Measurements from ENCODE around the gene OR12D3. TPM values are rescaled to one million over a fixed set of nuclear protein-coding genes. Genes with fewer than 3 reads are reported as not detected.

OR12D3 gene, protein sequence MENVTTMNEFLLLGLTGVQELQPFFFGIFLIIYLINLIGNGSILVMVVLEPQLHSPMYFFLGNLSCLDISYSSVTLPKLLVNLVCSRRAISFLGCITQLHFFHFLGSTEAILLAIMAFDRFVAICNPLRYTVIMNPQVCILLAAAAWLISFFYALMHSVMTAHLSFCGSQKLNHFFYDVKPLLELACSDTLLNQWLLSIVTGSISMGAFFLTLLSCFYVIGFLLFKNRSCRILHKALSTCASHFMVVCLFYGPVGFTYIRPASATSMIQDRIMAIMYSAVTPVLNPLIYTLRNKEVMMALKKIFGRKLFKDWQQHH
- total RNA-seq (2014; rRNA removed; shearing (Covaris generic)), result not detected in 2 replicates
- not detected in 2 replicates for total RNA-seq (2022)
- not detected for Bru-seq, nascent RNA
- BruChase-seq, experiment 1, labeled RNA remaining after a 6-hour chase, result not detected
- not detected for BruChase-seq, experiment 2, labeled RNA remaining after a 2-hour chase
- long read RNA-seq, result 0 reads

DNA sequence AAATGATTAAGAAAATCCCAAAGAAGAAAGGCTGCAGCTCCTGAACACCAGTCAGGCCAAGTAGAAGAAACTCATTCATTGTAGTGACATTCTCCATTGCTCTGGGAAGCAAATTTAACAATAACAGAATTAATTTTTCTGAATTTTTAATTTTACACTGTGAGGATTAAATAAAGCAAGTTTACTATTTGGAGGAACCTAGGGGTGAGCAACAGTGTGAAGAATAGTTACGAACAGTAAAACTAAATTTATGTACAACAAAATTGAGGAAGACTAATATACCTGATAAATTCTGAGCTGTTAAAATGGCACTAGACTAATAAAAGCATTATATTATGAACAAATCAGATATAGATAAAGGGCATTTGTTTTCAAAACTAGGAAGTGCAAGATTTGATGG, at the start of gene OR12D3:
TSS of gene OR12D3 (minus strand) at position 101 of the 400 bp plus-strand sequence. CDS start at position 97, 4 bp downstream.
- no peaks in the 10 kb centered on the region for H3K9me3 ChIP-seq (ENCODE audit: low read length)
- H3K9me2 ChIP-seq (ENCODE audit: insufficient read depth, low read length), result no peaks in the 10 kb centered on the region
- H3K27ac ChIP-seq (ENCODE audit: low read depth, low read length, poor library complexity, severe bottlenecking), result no peak within 1 kb of the TSS
- H3K36me3 ChIP-seq (ENCODE audit: insufficient read depth, low read length), result no peaks in the 10 kb centered on the region
- no peak within 1 kb of the TSS for H3K4me2 ChIP-seq (ENCODE audit: low read length)
- BruUV-seq (replicated peaks), result no TSS peak
- CTCF ChIA-PET (ENCODE audit: unreplicated experiment), result no interaction called here
- no peak for DNase-seq (ENCODE audit: low spot score)
- no peak within 1 kb of the TSS for H3K4me3 ChIP-seq (ENCODE audit: low read depth, low read length, poor library complexity, severe bottlenecking)
- intact Hi-C loops (cut with micrococcal nuclease; ENCODE audit: unreplicated experiment), result no loop called here
- TF ChIP-seq, protein P1, sequence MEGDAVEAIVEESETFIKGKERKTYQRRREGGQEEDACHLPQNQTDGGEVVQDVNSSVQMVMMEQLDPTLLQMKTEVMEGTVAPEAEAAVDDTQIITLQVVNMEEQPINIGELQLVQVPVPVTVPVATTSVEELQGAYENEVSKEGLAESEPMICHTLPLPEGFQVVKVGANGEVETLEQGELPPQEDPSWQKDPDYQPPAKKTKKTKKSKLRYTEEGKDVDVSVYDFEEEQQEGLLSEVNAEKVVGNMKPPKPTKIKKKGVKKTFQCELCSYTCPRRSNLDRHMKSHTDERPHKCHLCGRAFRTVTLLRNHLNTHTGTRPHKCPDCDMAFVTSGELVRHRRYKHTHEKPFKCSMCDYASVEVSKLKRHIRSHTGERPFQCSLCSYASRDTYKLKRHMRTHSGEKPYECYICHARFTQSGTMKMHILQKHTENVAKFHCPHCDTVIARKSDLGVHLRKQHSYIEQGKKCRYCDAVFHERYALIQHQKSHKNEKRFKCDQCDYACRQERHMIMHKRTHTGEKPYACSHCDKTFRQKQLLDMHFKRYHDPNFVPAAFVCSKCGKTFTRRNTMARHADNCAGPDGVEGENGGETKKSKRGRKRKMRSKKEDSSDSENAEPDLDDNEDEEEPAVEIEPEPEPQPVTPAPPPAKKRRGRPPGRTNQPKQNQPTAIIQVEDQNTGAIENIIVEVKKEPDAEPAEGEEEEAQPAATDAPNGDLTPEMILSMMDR (conservative IDR thresholded peaks at IDR 0.05; ENCODE audit: low read length), result no peak
- TF ChIP-seq EZH2phosphoT487 (IDR thresholded peaks at IDR 0.05; ENCODE audit: borderline replicate concordance, low read depth, low read length), result no peak
- H3K79me2 ChIP-seq (ENCODE audit: insufficient read depth, low read depth, low read length), result no peaks in the 10 kb centered on the region
- POLR2A ChIA-PET, result no interaction called here
- no peak within 1 kb of the TSS for H2AFZ ChIP-seq (ENCODE audit: low read length)
- H3K4me1 ChIP-seq (ENCODE audit: insufficient read depth, low read length, poor library complexity, severe bottlenecking), result no peaks in the 10 kb centered on the region
- H4K20me1 ChIP-seq (ENCODE audit: insufficient read depth, low read length), result no peaks in the 10 kb centered on the region

DNA sequence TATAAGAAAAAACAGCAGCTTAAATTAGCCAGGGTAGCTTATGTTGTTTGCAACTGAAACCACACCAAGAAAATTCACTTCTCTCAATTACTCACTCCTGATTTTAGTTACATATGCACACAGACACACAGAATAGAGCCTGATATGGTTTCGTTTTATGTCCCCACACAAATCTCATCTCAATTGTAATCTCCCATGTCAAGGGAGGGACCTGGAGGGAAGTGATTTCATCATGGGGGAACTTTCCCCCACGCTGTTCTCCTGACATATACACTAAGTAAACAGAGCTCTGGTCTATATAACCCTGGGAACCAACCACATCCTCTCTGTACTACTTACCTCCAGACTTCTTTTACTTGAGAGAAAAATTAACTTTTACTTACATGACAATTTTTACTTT, 49.5 kb upstream of the OR12D3 start:
- no peak for DNase-seq (ENCODE audit: low spot score)
- Histone ChIP-seq H2AFZ (ENCODE audit: low read length) (no peak overlapping the region), H3K27ac (ENCODE audit: low read depth, low read length, poor library complexity, severe bottlenecking) (no peak overlapping the region), H3K4me1 (ENCODE audit: insufficient read depth, low read length, poor library complexity, severe bottlenecking) (no peaks in the 10 kb centered on the region), H3K79me2 (ENCODE audit: insufficient read depth, low read depth, low read length) (no peaks in the 10 kb centered on the region), H4K20me1 (ENCODE audit: insufficient read depth, low read length) (no peaks in the 10 kb centered on the region), H3K4me3 (ENCODE audit: low read depth, low read length, poor library complexity, severe bottlenecking) (no peak overlapping the region), H3K9me3 (ENCODE audit: low read length) (no peaks in the 10 kb centered on the region), H3K36me3 (ENCODE audit: insufficient read depth, low read length) (no peaks in the 10 kb centered on the region), H3K9me2 (ENCODE audit: insufficient read depth, low read length) (no peaks in the 10 kb centered on the region), H3K4me2 (ENCODE audit: low read length) (no peak overlapping the region)
- no peak for TF ChIP-seq EZH2phosphoT487 (IDR thresholded peaks at IDR 0.05; ENCODE audit: borderline replicate concordance, low read depth, low read length)
- TF ChIP-seq, protein P1 (conservative IDR thresholded peaks at IDR 0.05; ENCODE audit: low read length), result no peak
- POLR2A ChIA-PET, result no interaction called here
- BruUV-seq (replicated peaks), result no TSS peak
- intact Hi-C loops (cut with micrococcal nuclease; ENCODE audit: unreplicated experiment), result no loop called here
- CTCF ChIA-PET (ENCODE audit: unreplicated experiment), result no interaction called here

DNA sequence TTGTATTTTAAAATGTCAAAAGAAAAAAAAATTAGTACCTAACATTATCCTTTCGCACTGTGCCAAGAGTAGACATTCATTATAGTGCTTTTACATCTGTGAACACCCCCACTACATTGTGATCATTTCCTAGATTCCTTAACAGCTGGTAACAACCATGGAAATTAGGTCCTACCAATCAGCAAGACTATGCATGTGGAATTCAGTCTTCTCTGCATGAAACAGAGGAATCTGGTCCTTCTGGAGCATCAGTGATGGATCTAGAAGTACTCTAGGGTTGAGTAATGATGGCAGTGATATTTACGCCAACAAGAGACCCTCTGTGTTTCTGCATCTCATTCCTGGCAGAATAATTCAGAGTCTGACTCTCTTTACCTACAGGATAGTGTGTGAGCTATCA, 49.1 kb upstream of the OR12D3 start:
- ChIA-PET POLR2A (no interaction called here), CTCF (ENCODE audit: unreplicated experiment) (no interaction called here)
- BruUV-seq (replicated peaks), result no TSS peak
- H4K20me1 ChIP-seq (ENCODE audit: insufficient read depth, low read length), result no peaks in the 10 kb centered on the region
- no peak overlapping the region for H3K4me2 ChIP-seq (ENCODE audit: low read length)
- no peak overlapping the region for H3K27ac ChIP-seq (ENCODE audit: low read depth, low read length, poor library complexity, severe bottlenecking)
- no peak overlapping the region for H2AFZ ChIP-seq (ENCODE audit: low read length)
- no peaks in the 10 kb centered on the region for H3K9me2 ChIP-seq (ENCODE audit: insufficient read depth, low read length)
- no peaks in the 10 kb centered on the region for H3K9me3 ChIP-seq (ENCODE audit: low read length)
- H3K4me1 ChIP-seq (ENCODE audit: insufficient read depth, low read length, poor library complexity, severe bottlenecking), result no peaks in the 10 kb centered on the region
- no peaks in the 10 kb centered on the region for H3K36me3 ChIP-seq (ENCODE audit: insufficient read depth, low read length)
- intact Hi-C loops (cut with micrococcal nuclease; ENCODE audit: unreplicated experiment), result no loop called here
- no peak for DNase-seq (ENCODE audit: low spot score)
- no peaks in the 10 kb centered on the region for H3K79me2 ChIP-seq (ENCODE audit: insufficient read depth, low read depth, low read length)
- no peak overlapping the region for H3K4me3 ChIP-seq (ENCODE audit: low read depth, low read length, poor library complexity, severe bottlenecking)
- TF ChIP-seq, protein P1 (conservative IDR thresholded peaks at IDR 0.05; ENCODE audit: low read length), result no peak
- TF ChIP-seq EZH2phosphoT487 (IDR thresholded peaks at IDR 0.05; ENCODE audit: borderline replicate concordance, low read depth, low read length), result no peak
